KG1 (cell line): ENCODE results near the gene ANO2.
"Not testable (repeated sequence)": the region's sequence is repeated elsewhere in the genome, so short reads cannot be mapped to it uniquely, and the experiment has no call there.

Source experiments
- DNase-seq: peaks from one replicate; lab custom pipeline; 2025; lab: John Stamatoyannopoulos, UW

ANO2 gene

DNA sequence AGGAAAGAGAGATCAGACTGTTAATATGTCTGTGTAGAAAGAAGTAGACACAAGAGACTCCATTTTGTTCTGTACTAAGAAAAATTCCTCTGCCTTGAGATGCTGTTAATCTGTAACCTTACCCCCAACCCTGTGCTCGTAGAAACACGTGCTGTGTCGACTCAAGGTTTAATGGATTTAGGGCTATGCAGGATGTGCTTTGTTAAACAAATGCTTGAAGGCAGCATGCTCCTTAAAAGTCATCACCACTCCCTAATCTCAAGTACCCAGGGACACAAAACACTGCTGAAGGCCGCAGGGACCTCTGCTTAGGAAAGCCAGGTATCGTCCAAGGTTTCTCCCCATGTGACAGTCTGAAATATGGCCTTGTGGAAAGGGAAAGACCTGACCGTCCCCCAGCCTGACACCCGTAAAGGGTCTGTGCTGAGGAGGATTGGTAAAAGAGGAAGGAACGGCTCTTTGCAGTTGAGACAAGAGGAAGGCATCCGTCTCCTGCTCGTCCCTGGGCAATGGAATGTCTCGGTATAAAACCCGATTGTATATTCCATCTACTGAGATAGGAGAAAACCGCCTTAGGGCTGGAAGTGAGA, 407.9 kb downstream of the ANO2 start:
- DNase-seq: not testable (repeated sequence)

DNA sequence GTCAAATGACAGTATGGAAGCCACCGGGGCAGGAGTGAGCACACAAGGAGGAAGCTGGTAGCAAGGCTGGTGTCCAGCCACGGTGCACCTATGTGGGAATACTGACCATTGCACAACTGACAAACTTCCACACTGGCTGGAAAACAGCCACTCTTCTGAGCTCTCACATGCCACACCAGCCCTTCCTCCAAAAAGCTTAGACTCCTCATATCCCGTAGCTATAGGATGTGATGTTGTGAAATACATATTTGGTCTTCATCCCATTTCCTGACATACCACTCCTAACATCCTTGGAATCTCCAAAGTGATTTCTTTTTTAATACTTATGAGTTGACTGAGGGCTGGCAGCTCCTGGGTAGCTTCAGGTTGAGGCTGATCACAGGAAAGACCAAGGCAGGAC, 409.5 kb downstream of the ANO2 start:
- DNase-seq: no peak

DNA sequence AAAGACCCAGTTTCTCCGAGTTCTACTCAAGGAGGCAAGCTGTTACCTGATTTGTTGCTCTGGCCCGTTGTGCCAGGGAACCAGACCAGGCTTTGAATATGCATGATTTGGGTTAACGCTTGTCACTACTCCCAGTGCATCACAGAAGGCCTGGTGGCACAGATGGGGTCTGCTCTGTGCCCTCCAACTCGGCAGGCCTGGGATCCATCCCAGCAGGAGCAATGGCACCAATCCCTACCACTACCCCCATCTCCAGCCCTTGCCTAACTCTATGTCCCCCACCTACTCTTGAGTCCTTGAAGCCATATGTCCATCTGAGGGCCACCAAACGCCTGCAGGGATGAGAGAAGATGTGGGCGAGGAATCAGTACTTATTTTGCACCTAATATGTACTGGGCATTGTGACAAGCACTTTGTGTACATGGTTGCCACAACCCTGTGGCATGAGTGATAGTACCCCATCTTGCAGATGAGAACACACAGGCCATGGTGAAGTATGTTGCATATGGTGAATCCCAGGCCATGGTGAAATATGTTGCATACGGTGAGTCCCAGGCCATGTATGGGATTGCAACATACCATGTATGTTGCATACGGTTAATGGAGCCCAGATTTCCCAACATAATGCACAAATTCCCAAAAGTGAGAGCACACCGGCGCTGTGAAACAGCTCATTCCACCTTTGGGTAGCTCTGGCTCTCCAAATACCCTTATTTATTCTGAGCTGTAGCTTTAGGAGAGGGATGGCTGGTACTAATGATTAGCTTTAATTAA, 410.4 kb downstream of the ANO2 start:
- no peak for DNase-seq

DNA sequence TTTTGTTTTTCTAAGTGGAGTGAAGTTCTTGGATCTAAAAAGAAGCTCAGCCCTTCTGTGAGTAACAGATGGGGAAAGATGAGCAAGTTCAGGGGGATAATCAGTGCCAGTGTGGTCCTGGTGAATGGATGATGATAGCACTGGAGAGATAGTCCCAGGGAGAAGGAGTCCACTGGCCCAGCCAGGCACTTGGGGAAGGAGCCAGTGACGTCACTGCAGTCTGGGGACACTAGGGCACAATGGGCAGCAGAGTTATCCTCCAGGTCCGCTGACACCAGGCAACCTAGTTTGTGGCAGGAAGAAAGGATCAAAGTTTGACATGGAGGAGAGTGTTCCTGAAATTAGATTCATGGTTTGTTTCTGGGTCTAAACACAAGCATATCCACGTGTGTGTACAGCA, 411.7 kb downstream of the ANO2 start:
- DNase-seq: no peak

DNA sequence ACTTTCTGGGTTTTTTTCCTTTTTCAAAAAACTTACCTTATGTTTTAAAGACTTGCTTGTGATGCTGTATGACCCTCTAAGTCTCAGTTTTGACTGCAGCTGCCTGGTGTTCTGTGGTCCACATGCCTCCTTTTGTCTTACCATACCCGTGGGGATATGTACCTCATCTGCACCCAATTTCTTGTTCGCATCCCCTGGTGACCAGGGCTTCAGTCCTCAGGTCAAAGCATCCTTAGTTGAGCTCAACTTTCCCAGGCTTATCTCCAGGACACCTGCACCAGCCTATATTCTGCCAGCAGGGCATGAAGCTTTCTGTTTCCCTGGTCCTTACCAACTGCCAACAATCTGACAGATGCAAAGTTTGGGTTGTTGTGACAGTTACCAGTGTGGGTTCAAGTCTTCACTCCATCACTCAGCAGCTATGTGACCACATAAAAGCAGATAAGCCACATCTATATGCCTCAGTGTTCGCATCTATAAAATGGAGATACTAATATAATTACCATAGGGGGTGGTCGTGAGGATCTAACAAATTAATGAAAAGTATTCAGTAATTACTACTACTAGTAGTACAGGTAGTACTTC, 419.2 kb downstream of the ANO2 start:
- DNase-seq: no peak

DNA sequence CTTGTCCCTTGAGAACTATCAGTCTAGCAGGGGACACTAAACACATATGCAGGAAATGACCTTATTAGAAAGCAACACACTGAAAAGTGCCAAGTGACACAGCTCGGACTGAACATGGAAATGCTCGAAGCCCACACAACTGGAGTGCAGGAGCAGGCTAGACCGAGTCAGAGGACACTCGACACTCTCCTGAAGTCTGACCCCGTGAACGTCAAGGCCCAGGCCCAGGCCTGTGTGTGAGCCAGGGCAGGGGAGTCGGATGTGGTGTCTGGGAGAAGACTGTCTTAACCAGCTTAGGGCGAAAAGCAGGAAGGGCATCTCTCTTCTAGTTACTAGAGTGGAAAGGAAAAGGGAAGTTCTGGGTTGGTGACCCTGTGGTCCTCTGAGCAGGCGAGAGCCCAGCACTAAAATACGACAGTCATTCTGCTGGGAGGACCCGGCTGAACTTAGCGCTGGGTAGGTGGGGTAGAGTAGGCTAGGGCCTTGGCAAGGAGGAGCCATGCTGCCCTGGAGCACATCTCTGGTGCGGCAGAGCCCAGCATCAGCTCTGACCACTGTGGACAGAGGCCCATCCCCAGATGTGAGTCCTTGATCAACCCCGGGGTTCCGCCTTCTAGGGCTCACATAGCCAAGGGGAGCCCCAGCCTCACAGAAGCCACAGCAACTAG, 420.2 kb downstream of the ANO2 start:
- no peak for DNase-seq

GRCh38 chr12:5524116-5524768, 420.8 kb downstream of the ANO2 start:
- no peak for DNase-seq

GRCh38 chr12:5523396-5524115, 421.5 kb downstream of the ANO2 start:
- DNase-seq: no peak

DNA sequence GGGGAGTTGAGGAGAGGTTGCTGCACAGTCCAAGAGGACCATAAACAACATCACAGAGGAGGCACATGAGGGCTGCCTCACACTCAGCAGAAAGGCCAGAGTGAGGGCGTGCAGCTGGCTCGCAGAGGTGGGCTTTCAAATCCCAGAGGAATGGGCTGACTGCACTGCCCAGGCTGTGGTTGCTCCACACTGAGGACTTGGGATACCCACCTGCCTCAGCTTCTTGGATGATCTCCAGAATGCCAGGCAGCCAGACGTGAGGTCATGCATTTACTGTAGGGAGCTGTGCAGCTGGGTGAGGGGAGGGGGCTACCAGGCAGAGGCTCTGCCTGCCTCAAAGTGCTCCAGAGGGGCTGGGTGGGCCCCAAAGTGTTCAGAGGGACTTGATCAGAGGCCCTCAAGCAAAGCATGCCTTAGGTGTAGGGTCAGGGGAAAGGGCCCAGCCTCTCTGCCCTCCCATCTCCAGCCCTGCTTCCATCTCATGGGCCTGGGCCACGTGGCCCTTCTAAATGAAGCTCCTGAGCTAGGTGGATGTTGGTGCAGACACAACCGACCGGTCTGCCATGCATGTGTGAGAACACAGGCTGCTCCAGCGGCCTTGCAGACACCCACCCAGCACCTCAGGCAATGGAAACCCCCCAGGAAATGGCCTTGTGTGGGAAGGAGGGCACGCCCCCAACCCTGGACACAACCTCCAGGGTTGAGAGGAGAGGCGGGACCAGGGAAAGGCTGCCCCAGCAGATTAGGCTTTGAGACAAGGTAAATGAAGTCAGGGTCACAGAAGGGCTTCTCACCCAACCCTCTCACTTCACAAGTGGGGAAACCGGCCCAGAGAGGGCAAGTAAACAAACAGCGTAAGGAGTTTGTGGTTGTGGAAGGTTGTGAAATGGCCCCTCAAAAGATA, 422.4 kb downstream of the ANO2 start:
- no peak for DNase-seq

GRCh38 chr12:5521456-5522325, 423.4 kb downstream of the ANO2 start:
- DNase-seq: no peak

DNA sequence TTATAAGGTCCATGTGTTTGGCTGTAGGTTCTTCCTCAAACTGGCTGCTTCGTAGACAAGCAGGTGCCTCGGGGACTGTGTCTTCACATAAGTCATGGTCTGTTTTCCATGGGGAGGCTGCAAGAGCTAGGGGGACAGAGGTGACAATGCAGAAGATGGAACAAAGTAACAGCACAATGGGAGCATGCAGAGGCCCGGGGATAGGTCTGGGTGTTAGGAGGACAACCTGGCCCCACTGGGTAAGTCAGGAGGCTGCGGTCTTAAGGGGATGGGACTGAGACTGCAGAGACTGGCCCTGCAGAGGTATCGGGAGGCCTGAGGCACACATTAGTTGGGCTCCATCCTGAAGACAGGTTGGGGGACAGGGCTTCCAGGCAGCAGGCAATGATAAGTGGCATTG, 424.2 kb downstream of the ANO2 start:
- no peak for DNase-seq

DNA sequence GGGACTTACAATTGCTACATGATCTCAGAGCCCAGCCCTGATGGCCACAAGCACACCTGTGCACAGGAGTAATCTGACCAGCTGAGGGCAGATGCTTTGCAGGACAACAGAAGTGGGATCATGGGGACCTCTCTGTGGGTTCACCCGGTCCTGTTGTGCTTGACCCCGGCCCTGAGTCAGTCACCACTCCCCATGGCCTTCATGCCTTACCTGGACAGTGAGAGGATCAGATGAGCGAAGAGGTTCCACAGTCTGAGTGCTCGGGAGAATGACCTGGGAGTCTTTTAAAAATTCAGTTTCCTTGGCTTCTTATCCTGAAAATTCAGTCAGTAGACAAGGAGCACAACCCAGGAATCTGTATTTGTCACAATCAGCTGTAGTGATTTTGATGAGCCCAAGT, 425.0 kb downstream of the ANO2 start:
- DNase-seq: no peak

DNA sequence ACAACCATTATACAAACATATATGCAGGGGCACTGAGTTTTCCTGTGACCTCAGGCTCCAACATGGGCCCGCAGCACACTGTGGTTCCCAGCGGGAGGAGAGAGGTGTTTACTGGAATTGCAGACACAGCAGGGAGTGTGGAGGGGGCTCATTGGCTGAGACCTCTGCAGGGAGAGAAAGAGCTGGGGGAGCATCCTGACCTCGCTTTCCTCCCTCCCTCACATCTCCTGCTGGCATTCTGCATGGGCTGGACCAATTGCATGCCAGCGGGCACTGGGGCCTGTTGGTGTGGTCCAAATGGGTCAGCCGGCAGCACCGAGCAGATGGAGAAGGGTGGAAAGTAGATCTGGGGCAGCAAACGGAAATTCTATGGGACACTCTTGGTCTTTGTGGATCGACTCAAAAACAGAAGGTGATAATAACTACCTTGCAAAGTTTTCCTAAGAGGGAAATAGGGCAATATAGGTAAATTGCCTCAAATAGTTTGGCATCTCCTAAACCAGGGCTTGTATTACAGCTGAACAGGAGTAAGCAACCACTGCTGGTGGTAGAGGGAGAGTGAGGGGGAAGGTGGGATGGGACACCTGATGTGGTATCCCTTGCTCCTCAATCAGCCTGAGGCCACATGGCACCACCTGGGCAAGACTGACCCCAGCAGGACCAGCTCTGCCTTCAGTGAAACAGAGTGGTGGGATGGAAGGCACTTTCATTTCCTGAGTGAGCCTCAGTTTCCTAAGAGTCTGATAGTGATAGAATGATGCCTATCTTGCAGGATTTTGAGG, 426.3 kb downstream of the ANO2 start:
- no peak for DNase-seq

GRCh38 chr12:5516371-5517241, 428.5 kb downstream of the ANO2 start:
- DNase-seq: no peak

DNA sequence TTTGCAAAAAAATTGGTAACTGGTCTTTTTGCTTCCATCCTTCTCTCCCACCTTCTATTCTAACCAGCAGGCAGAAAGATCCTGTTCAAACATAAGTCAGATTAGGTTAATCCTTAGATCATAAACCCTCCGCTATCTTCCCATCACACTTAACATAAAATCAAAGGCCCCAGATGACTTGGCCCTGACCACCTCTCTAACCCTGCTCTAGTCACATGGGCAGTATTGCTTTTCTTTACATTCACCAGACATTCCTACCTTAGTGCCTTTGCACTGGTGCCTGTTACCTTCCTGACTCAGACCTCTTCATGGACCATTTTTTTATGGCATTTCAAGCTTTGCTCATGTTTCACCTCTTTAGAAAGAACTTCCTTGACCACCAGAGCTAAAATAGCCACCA, 429.6 kb downstream of the ANO2 start:
- DNase-seq: no peak

DNA sequence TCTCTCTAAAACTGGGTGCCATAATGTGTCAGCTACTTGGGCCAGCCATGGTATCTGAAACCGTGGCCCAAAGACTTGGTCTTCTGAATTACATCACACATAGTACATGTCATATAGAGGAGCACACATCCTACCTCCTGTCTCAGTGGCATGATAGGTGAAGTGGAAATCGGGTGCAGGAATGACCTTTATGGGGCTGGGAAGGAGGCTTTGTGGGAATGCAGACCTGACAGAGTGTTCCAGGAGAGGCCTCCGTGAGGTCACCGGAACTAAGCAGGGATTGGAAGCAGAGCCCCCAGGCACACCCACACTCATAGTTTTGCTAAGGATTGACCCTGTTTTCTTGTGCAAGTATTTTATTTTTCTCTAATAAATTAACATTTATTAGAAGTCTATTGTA, 430.5 kb downstream of the ANO2 start:
- DNase-seq: no peak

DNA sequence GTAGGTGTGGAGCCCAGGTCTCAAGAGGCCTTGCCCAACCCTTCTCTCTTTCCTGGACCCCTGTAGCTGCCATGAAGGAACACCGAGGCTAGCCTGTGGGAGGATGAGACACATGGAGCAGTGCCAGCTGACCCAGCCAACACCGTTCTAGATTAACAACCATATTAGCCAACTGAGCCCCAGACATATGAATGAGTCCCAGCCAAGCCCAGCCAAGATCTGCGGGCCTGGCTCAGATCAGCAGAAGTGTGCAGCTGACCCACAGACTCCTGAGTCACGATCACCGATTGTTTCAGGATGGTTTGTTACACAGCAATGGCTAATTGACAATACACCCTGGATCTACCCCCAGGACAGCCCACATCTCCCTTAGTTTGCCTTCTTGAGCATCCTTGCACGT, 431.0 kb downstream of the ANO2 start:
- DNase-seq: no peak

- DNase-seq: no peak
Observed at GRCh38 chr12:5513406-5513805, 431.7 kb downstream of the ANO2 start.
